Measurements from ENCODE around the gene SLC30A7. TPM values are rescaled to one million over a fixed set of nuclear protein-coding genes. Genes with fewer than 3 reads are reported as not detected.

SLC30A7 gene
- total RNA-seq, 2 experiments from 2014 or later = 29.1 to 33.3 TPM

DNA sequence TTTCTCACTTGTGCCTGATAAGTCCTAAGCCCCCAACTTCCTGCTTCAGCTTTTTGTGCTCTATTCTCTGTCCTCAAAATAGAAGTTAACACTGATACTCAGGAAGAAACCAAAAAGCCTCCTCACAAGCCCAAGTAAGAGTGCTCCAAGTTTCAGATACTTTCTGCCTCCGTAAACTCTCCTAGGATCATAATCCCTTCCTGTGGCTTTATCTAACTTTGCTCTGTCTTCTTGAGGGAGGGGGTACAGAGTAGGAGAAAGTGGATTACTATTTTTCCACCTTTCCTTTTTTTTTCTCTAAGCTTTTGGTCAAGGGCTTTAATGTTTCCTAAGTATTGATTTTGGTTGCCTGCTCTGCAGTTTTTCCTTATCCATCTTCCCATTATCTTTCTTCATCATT, 75.1 kb downstream of the SLC30A7 start:
- H3K4me1 Mint-ChIP-seq = no peaks in the 10 kb centered on the region
- H3K36me3 Mint-ChIP-seq = peaks cover 43% of the 10 kb centered on the region
- H3K4me3 Mint-ChIP-seq = no peak overlapping the region
- no peak overlapping the region for H3K27ac Mint-ChIP-seq
- DNase-seq = no peak
- CTCF ChIA-PET = no interaction called here
- H3K9me3 Mint-ChIP-seq (ENCODE audit: low read depth) = no peaks in the 10 kb centered on the region
- no peak for ATAC-seq
- no peaks in the 10 kb centered on the region for H3K27me3 Mint-ChIP-seq

GRCh38 chr1:100972185-100972584, 76.3 kb downstream of the SLC30A7 start:
- no peak for DNase-seq
- ATAC-seq = no peak
- Mint-ChIP-seq H3K27ac (no peak overlapping the region), H3K4me3 (no peak overlapping the region), H3K27me3 (no peaks in the 10 kb centered on the region), H3K9me3 (ENCODE audit: low read depth) (no peaks in the 10 kb centered on the region), H3K36me3 (peaks cover 42% of the 10 kb centered on the region), H3K4me1 (no peaks in the 10 kb centered on the region)
- CTCF ChIA-PET = no interaction called here

DNA sequence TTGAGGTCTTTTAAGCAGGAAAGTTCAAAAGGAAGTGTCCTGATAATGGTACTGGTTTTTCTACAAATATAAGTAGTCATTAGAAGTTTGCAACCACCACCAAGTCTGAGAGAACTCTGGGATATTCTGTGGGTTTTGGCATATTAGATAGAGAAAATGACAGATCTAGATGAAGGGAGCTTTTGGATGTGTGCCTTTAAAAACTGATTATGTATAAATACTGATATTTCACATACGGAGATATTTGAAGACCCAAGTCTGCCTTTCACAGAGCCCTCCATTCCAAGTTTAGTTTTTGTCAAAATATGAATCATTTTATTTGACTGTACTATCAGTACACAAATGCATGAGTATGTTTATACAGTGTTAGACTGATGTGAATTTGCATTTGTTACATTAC, 81.0 kb downstream of the SLC30A7 start:
- Mint-ChIP-seq H3K4me1 (no peaks in the 10 kb centered on the region), H3K9me3 (ENCODE audit: low read depth) (no peaks in the 10 kb centered on the region), H3K27me3 (no peaks in the 10 kb centered on the region), H3K4me3 (no peak overlapping the region), H3K27ac (no peak overlapping the region), H3K36me3 (peaks cover 52% of the 10 kb centered on the region)
- DNase-seq (no peak), ATAC-seq (no peak)
- CTCF ChIA-PET = no interaction called here

GRCh38 chr1:100979631-100980030, 83.7 kb downstream of the SLC30A7 start:
- CTCF ChIA-PET = no interaction called here

DNA sequence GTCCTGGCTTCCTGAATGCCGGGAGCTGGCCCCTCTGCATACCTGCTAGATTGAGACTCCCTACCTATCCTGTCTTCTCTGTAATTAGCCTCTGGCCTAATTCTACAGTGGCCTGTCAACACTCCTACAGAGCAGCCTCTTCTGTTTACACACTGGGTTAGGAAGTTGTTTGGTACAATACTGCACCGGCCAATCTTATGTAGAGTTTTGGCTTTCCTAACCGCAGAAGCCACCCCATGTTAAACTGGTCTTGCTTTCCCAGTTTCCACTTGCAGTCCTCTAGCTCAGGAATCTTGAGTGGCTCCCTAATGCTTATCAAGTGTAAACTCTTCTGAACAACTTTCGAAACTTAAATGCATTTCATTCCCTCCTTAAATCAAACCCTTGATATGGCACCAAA, 86.9 kb downstream of the SLC30A7 start:
- ATAC-seq (no peak), DNase-seq (no peak)
- CTCF ChIA-PET = interaction anchor here (0.6 kb wide), 1 partner anchor 472 kb away, joined by 4 read pairs; no protein-coding TSS in a partner anchor
- Mint-ChIP-seq H3K27ac (no peak overlapping the region), H3K36me3 (peaks cover 62% of the 10 kb centered on the region), H3K27me3 (no peaks in the 10 kb centered on the region), H3K9me3 (ENCODE audit: low read depth) (no peaks in the 10 kb centered on the region), H3K4me3 (no peak overlapping the region), H3K4me1 (peaks cover 2% of the 10 kb centered on the region)

More at GRCh38 chr1:100979631-100980030, 83.7 kb downstream of the SLC30A7 start:
- Mint-ChIP-seq H3K36me3 (peaks cover 60% of the 10 kb centered on the region), H3K4me1 (peaks cover 2% of the 10 kb centered on the region), H3K9me3 (ENCODE audit: low read depth) (no peaks in the 10 kb centered on the region), H3K27ac (no peak overlapping the region), H3K27me3 (no peaks in the 10 kb centered on the region), H3K4me3 (no peak overlapping the region)
- no peak for DNase-seq
- no peak for ATAC-seq

DNA sequence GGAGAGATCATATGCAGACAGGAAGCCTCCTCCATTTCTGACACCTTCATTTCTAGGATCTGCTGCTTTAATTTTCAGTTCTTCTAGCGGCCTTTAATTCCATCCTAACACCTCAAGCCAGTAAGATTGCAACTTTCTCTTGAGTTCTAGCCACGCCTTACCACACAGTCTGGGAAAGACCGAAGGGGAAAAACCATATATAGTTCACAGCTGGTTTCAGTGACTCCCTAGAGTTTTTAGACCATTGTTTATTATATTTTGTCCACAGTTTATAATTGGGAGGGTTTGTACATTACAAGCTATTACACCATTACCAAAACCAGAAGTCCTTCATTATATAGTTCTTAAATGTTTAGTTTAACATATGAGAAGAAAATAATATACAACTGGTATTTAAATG, 92.2 kb downstream of the SLC30A7 start:
- no peak overlapping the region for H3K27ac Mint-ChIP-seq
- no peaks in the 10 kb centered on the region for H3K27me3 Mint-ChIP-seq
- peaks cover 56% of the 10 kb centered on the region for H3K36me3 Mint-ChIP-seq
- peaks cover 2% of the 10 kb centered on the region for H3K4me1 Mint-ChIP-seq
- no peak for ATAC-seq
- no peak for DNase-seq
- CTCF ChIA-PET = interaction anchor here (0.9 to 1.7 kb wide), 3 partner anchors 13 to 39 kb away, joined by 3 to 5 read pairs (median 3); no protein-coding TSS in a partner anchor
- H3K9me3 Mint-ChIP-seq (ENCODE audit: low read depth) = no peaks in the 10 kb centered on the region
- no peak overlapping the region for H3K4me3 Mint-ChIP-seq

- Mint-ChIP-seq H3K27me3 (no peaks in the 10 kb centered on the region), H3K36me3 (peaks cover 49% of the 10 kb centered on the region), H3K4me1 (no peaks in the 10 kb centered on the region), H3K9me3 (ENCODE audit: low read depth) (no peaks in the 10 kb centered on the region), H3K4me3 (no peak overlapping the region), H3K27ac (no peak overlapping the region)
- ATAC-seq (no peak), DNase-seq (no peak)
- CTCF ChIA-PET = interaction anchor here (1.1 to 1.3 kb wide), 2 partner anchors 15 to 320 kb away, joined by 3 read pairs; no protein-coding TSS in a partner anchor
These were observed 93.6 kb downstream of the SLC30A7 start for GRCh38 chr1:100989306-100990077.

DNA sequence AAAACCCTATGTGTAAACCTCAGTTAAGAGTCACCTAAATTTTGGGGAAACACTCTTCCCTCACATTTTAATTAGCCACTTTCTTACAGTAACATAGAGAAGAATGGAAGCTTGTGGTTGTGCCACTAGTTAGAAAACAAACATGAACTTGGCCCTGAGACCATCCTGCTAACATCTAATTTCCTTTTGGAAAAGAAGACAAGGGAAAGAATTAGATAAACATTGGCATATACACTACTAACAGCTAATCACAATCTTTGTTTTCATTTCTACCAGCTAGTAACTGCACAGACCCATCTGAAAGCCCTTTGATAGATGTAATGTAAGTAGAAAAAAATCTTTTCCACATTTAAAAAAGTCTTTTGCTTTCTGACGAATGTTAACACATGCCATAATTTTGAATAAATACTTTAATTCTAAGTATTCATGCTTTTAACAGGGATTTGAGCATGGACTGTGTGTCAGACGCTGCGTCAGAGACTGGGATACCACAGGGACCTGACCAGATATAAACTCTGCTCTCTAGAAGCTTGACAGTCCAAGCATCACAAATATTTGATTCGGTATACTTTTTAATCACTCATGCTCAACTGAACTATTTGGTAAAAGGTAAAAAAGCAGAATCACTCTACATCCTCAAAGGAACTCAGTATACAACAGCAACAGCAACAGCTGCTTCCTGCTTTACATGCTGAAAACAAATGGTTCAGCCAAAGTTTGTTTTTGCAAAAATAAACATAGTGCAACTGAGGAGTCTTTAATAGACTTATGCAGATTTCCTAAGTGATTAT, 99.5 kb downstream of the SLC30A7 start:
- CTCF ChIA-PET = interaction anchor here (0.6 to 1.4 kb wide), 2 partner anchors 17 to 20 kb away, joined by 3 read pairs; no protein-coding TSS in a partner anchor
- DNase-seq = no peak
- Mint-ChIP-seq H3K4me3 (no peak overlapping the region), H3K9me3 (ENCODE audit: low read depth) (no peaks in the 10 kb centered on the region), H3K27ac (no peak overlapping the region), H3K27me3 (no peaks in the 10 kb centered on the region), H3K36me3 (peaks cover 51% of the 10 kb centered on the region), H3K4me1 (no peaks in the 10 kb centered on the region)
- no peak for ATAC-seq

- DNase-seq (no peak), ATAC-seq (no peak)
- no peaks in the 10 kb centered on the region for H3K27me3 Mint-ChIP-seq
- CTCF ChIA-PET = no interaction called here
- peaks cover 7% of the 10 kb centered on the region for H3K4me1 Mint-ChIP-seq
- no peak overlapping the region for H3K4me3 Mint-ChIP-seq
- H3K36me3 Mint-ChIP-seq = peaks cover 49% of the 10 kb centered on the region
- no peaks in the 10 kb centered on the region for H3K9me3 Mint-ChIP-seq (ENCODE audit: low read depth)
- no peak overlapping the region for H3K27ac Mint-ChIP-seq
These were observed 102.5 kb downstream of the SLC30A7 start for GRCh38 chr1:100998426-100998825.

GRCh38 chr1:101000131-101000873, 104.4 kb downstream of the SLC30A7 start:
- no peaks in the 10 kb centered on the region for H3K27me3 Mint-ChIP-seq
- H3K9me3 Mint-ChIP-seq (ENCODE audit: low read depth) = no peaks in the 10 kb centered on the region
- peaks cover 9% of the 10 kb centered on the region for H3K4me1 Mint-ChIP-seq
- no peak for ATAC-seq
- H3K36me3 Mint-ChIP-seq = peaks cover 44% of the 10 kb centered on the region
- H3K4me3 Mint-ChIP-seq = no peak overlapping the region
- CTCF ChIA-PET = no interaction called here
- no peak for DNase-seq
- no peak overlapping the region for H3K27ac Mint-ChIP-seq

DNA sequence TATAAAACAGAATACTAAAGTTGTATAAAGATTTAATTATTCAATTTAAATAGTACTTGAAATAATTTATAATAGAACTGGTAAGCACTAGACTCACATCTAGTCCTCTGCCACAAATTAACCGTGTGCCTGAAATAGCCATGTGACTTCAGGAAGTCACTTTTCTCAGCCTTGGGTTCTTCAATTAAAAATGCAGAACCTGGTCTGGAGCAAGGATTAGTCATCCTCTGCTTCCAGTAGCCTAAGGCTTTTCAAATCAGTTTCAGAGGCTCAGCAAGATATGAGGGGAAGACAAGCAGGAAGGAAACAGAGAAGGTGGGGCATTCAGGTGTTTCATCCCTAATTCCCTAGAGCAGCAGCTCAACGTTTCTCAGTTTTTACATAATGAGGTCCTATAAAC, 106.7 kb downstream of the SLC30A7 start:
- H3K27ac Mint-ChIP-seq = no peak overlapping the region
- peaks cover 28% of the 10 kb centered on the region for H3K4me1 Mint-ChIP-seq
- no peak overlapping the region for H3K4me3 Mint-ChIP-seq

DNA sequence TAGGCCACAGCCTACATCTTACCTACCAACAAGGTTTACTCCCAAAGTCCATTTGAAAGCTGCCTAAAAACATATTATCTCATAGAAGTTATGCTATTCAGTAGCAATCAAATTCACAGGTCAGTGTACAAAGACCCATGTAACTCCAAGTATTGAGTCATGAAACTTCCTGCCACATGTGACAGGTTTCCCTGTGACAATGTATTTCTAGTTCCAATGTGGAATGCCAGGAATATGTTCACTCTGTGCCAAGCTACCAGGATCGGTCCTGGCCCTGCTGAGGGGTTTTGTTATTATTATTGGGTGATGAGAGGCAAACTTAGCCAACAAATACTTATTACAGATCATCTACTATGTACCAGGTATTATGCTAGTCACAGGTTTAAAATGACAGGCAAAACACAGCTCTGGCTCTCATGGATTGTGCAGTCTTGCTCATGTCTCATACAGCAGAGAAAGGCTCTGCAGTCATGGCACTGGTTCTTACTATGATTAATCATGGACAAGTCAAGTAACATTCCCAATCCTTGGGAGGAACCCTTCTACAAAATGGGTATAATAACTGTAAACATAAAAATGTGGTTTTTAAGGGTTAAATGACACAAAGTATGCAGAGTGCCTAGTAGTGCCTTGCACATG, 107.2 kb downstream of the SLC30A7 start:
- H3K36me3 Mint-ChIP-seq = peaks cover 48% of the 10 kb centered on the region
- no peak overlapping the region for H3K4me3 Mint-ChIP-seq
- peaks cover 29% of the 10 kb centered on the region for H3K4me1 Mint-ChIP-seq
- no peak overlapping the region for H3K27ac Mint-ChIP-seq
- no peak for DNase-seq
- CTCF ChIA-PET = interaction anchor here (0.9 to 2.2 kb wide), 2 partner anchors 9 to 285 kb away, joined by 4 to 13 read pairs; no protein-coding TSS in a partner anchor
- H3K27me3 Mint-ChIP-seq = no peaks in the 10 kb centered on the region
- no peak for ATAC-seq
- H3K9me3 Mint-ChIP-seq (ENCODE audit: low read depth) = peaks cover 1% of the 10 kb centered on the region

More for the DNA sequence above, 106.7 kb downstream of the SLC30A7 start:
- CTCF ChIA-PET = interaction anchor here (0.9 to 2.2 kb wide), 3 partner anchors 9 to 285 kb away, joined by 3 to 13 read pairs (median 4); no protein-coding TSS in a partner anchor
- no peak for ATAC-seq
- Mint-ChIP-seq H3K36me3 (peaks cover 49% of the 10 kb centered on the region), H3K9me3 (ENCODE audit: low read depth) (no peaks in the 10 kb centered on the region), H3K27me3 (no peaks in the 10 kb centered on the region)
- DNase-seq = no peak

- no peak overlapping the region for H3K4me3 Mint-ChIP-seq
- ATAC-seq (no peak), DNase-seq (no peak)
- H3K9me3 Mint-ChIP-seq (ENCODE audit: low read depth) = peaks cover 1% of the 10 kb centered on the region
- no peak overlapping the region for H3K27ac Mint-ChIP-seq
- peaks cover 29% of the 10 kb centered on the region for H3K4me1 Mint-ChIP-seq
- CTCF ChIA-PET = interaction anchor here (1.4 to 1.5 kb wide), 2 partner anchors 15 to 235 kb away, joined by 3 to 6 read pairs; no protein-coding TSS in a partner anchor
- peaks cover 51% of the 10 kb centered on the region for H3K36me3 Mint-ChIP-seq
- H3K27me3 Mint-ChIP-seq = no peaks in the 10 kb centered on the region
These were observed 108.2 kb downstream of the SLC30A7 start for GRCh38 chr1:101004061-101004460.
